ENCODE results near the gene TASOR2. TPM values are rescaled to one million over a fixed set of nuclear protein-coding genes. Genes with fewer than 3 reads are reported as not detected.
A peak's percentile ranks its signal among the peaks of the same experiment; 100 is the strongest.

TASOR2 gene, protein sequence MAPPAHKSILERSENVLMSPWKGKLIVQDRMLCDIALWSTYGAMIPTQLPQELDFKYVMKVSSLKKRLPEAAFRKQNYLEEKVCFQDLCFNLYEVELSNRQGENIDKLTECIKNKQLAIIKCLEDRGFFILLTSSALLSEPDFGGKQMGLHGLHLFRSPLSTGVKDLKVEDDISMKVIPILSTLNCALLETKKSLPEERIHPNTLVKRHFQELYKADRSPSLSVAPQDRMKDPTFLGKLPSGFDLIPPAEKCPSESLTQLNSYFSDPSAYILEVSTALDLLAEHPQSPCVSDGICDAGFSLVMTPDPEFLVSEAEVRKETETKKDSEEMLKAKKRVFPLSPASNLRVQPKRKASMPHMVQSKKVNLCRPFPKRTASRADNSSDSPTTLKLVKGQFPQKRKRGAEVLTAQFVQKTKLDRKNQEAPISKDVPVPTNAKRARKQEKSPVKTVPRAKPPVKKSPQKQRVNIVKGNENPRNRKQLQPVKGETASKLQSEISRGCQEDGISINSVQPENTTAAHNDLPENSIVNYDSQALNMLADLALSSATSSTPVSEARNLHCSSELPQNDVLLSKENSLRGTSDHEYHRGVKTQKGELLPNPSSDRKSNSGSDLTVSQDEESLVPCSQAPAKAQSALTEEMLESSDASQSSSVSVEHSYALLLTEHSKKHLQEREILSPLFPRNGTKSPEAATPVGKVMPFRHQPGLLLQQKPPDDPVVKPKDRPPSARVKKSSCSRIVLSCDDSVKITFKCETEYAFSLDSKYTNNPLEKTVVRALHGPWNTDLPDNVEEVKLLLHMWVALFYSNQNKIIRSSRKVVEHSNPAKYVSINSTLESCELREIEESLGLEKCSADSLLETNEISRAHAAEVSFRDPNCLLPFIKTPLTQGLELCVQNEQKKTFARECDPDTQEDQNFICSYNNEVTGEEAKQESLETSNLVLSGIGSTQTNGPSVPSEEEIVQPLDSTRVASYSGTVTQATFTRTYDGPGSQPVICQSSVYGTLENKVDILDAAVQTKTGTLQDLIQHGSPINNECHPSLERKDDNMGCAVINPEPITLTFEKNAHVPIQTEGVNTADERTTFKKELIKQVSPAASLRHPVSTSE (N-terminal part only)
- total RNA-seq (10 to 100 TPM; 28.7 to 47.2 (median 35.5) TPM), polyA plus RNA-seq (10 to 100 TPM in 1 of 2 donors, 1 to 10 TPM in 1; 9.6 to 16.9 TPM)
- long read RNA-seq, donor 1, partial matches to known transcripts: 6 of 11 reads
- long read RNA-seq, donor 1, other reads (novel, unspliced or antisense): 5 of 11 reads
- long read RNA-seq, donor 2, partial matches to known transcripts: 11 of 12 reads
- long read RNA-seq, donor 2, other reads (novel, unspliced or antisense): 1 of 12 reads
- long read RNA-seq, donor 3, partial matches to known transcripts: 7 of 14 reads
- long read RNA-seq, donor 3, other reads (novel, unspliced or antisense): 7 of 14 reads

DNA sequence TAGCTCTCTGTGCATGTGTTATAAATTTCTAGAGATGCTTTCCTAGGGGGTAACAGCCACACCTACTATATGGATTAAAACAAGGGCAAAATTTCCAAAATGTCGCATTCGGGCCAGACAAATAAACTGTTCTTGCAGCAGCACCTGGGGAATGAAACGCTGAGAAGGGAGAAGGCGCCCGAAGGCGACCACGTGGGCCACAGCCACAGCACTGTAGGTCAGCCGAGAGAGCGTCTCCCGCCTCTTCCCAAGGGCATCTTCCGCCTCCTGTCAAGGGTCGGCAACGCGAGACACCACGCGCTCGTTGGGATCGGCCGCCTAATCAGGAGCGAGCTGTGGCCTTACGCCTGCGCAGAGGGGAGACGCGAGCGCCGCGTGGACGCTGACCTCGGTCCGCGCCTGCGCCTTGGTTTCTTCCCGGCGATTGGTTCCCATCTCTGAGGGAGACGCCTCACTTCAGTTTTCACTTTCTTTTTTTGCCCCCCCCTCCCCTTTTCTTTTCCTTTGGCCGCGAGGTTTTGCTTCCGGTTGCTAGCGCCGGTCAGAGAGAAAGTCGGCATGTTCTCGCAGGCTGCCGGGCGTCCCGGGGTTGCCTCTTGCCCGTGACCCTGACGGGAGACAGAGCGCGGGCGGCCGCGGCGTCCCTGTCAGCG, at the start of gene TASOR2:
Gene TASOR2, plus strand, starts transcription at position 521 of the 653 bp plus-strand sequence. CDS start 35,805 bp downstream, outside the sequence.
- TF ChIP-seq POLR2A (IDR thresholded peaks at IDR 0.05): peak in 1 of 2 donors; percentile 55
- TF ChIP-seq, protein P1, sequence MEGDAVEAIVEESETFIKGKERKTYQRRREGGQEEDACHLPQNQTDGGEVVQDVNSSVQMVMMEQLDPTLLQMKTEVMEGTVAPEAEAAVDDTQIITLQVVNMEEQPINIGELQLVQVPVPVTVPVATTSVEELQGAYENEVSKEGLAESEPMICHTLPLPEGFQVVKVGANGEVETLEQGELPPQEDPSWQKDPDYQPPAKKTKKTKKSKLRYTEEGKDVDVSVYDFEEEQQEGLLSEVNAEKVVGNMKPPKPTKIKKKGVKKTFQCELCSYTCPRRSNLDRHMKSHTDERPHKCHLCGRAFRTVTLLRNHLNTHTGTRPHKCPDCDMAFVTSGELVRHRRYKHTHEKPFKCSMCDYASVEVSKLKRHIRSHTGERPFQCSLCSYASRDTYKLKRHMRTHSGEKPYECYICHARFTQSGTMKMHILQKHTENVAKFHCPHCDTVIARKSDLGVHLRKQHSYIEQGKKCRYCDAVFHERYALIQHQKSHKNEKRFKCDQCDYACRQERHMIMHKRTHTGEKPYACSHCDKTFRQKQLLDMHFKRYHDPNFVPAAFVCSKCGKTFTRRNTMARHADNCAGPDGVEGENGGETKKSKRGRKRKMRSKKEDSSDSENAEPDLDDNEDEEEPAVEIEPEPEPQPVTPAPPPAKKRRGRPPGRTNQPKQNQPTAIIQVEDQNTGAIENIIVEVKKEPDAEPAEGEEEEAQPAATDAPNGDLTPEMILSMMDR (IDR thresholded peaks at IDR 0.05): no peak
- ATAC-seq (peak; percentile 98 to 99 (median 99)), DNase-seq (peak; percentile 98 to 100 (median 99))
- Histone ChIP-seq H3K36me3 (peaks cover 0 to 4% (median 0%) of the 10 kb centered on the region in 9 donors), H3K27ac (peak within 1 kb of the TSS; percentile 78 to 95 (median 92)), H3K4me1 (peaks cover 0 to 27% (median 19%) of the 10 kb centered on the region in 12 donors), H3K27me3 (peaks cover 0 to 6% (median 0%) of the 10 kb centered on the region in 9 donors), H3K4me3 (peak within 1 kb of the TSS; percentile 63 to 100 (median 91)), H3K9me3 (no peaks in the 10 kb centered on the region)
- intact Hi-C loops (cut with DNase I): loop anchor here in 6 of 10 donors (2.0 to 10.0 kb wide), 5 partner anchors 128 to 237 kb away; partner anchors contain the start of gene GDI2 (in 3 of the 6)
- WGBS, 4 donors: 1% methylated on average over 37 to 54 of the region's 54 CpGs

DNA sequence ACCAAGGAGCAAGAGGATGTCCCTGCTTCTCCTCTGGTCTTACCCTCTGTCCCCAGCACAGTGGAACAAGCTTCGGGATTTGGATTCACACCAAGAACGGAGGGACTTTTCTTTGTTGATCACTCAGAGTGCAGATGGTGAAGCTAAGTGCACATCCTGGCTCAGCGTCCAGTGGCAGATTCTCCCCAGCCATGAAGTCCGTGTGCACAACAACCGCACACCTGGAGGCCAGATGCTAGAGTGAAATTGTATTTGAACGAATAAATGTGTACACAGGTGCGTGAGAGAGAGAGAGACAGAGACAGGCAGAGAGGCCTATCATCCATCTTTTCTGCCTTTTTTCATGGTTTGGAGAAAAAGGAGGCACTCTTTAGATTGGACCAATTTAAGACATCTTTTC, 49.7 kb upstream of the TASOR2 start:
- Histone ChIP-seq H3K36me3 (peaks cover 0 to 17% (median 16%) of the 10 kb centered on the region in 9 donors), H3K27me3 (no peaks in the 10 kb centered on the region), H3K4me1 (peaks cover 0 to 18% (median 12%) of the 10 kb centered on the region in 12 donors), H3K4me3 (no peak overlapping the region), H3K9me3 (no peaks in the 10 kb centered on the region), H3K27ac (no peak overlapping the region)
- ATAC-seq (no peak), DNase-seq (peak in 1 of 5 donors; percentile 6)
- TF ChIP-seq, protein P1 (IDR thresholded peaks at IDR 0.05): no peak
- TF ChIP-seq POLR2A (IDR thresholded peaks at IDR 0.05): no peak
- WGBS, 4 donors: 87 to 91% (median 89%) methylated on average over 7 of the region's 7 CpGs
- intact Hi-C loops (cut with DNase I): loop anchor here in 3 of 10 donors (5.0 to 10.0 kb wide), 2 partner anchors 237 to 240 kb away; no protein-coding TSS in a partner anchor

DNA sequence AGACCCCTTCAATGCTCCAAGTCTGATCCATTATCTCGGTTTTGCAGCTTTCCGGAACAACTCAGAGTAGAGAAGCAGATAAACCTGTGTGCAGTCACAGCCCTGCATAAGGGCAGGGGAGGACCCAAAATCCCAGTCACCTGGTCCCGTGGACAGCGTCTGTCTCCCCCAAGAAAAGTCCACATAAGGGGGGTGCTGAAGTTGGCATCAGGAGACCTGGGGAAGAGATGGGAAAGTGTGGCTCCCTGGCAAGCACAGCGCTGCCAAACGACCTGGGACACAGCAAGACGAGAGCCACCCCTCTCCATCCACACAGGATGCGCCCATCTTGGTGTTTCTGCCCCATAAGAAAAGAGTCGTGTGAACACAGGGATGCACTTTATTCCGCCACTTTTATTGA, 46.1 kb upstream of the TASOR2 start:
- Histone ChIP-seq H3K9me3 (no peaks in the 10 kb centered on the region), H3K27ac (no peak overlapping the region), H3K4me3 (no peak overlapping the region), H3K27me3 (no peaks in the 10 kb centered on the region), H3K4me1 (peaks cover 0 to 11% (median 6%) of the 10 kb centered on the region in 12 donors), H3K36me3 (peaks cover 0 to 44% (median 40%) of the 10 kb centered on the region in 9 donors)
- DNase-seq (no peak), ATAC-seq (no peak)
- intact Hi-C loops (cut with DNase I): loop anchor here in 2 of 10 donors (10.0 kb wide), 1 partner anchor 236 kb away; no protein-coding TSS in a partner anchor
- TF ChIP-seq, protein P1 (IDR thresholded peaks at IDR 0.05): no peak
- TF ChIP-seq POLR2A (IDR thresholded peaks at IDR 0.05): no peak
- 87 to 98% (median 95%) methylated on average over 10 of the region's 10 CpGs for WGBS, 4 donors
